GM12878 (cell line): ENCODE data around the gene CTCFL. TPM values are rescaled to one million over a fixed set of nuclear protein-coding genes. Genes with fewer than 3 reads are reported as not detected.

Experiments
- ATAC-seq: fragments of 200-7000 bp; cut with Tn5 transposase; 3 replicates; pipeline ENCODE4 v1.9.1; 2020; ENCODE audit warnings: mild to moderate bottlenecking, moderate library complexity
- BruUV-seq: library from RNA; stranded (reverse); fragments of 400-500 nt; replicated peaks from 2 replicates; lab custom pipeline; 2021; lab: Mats Ljungman, UMichigan
- CTCF ChIA-PET: fragments of 300-600 bp; sonication (Branson Sonifier 250); formaldehyde crosslinking; extraction: SDS; loops from one replicate; lab custom pipeline; 2021; ENCODE audit warnings: inconsistent platforms; lab: Yijun Ruan, JAX
- POLR2A ChIA-PET: fragments of 350-600 bp; formaldehyde crosslinking; extraction: SDS; loops from one replicate; lab custom pipeline; 2021; ENCODE audit warnings: inconsistent platforms; lab: Charles Lee
- RAD21 ChIA-PET: fragments of 300-600 bp; sonication (Branson Sonifier 250); formaldehyde crosslinking; loops from one replicate; lab custom pipeline; 2023; ENCODE audit warnings: antibody characterized with exemption; ENCODE audit not compliant: unreplicated experiment; lab: Charles Lee
- SMC1A ChIA-PET: fragments of 300-600 bp; sonication (Branson Sonifier 250); formaldehyde crosslinking; loops from one replicate; lab custom pipeline; 2023; ENCODE audit not compliant: unreplicated experiment, uncharacterized antibody; lab: Charles Lee
- DNase-seq: peaks from one replicate; pipeline ENCODE4 v3.0.0-alpha.2; 2011; ENCODE audit warnings: low read depth, low spot score
- FAIRE-seq: peaks from 3 replicates; lab custom pipeline; 2011; peaks lifted over from hg19 to GRCh38; lab: Jason Lieb, UNC
- H2AFZ ChIP-seq: 2 replicates; pipeline ENCODE4 v1.6.0; 2011; ENCODE audit warnings: low read depth, low read length, control low read depth; ENCODE audit not compliant: control insufficient read depth
- H3K27ac ChIP-seq: 2 replicates; pipeline ENCODE4 v1.5.1; 2011; ENCODE audit warnings: control low read depth; ENCODE audit not compliant: control insufficient read depth, insufficient read depth
- H3K27me3 ChIP-seq, 2 experiments: replicated peaks in 1 of 2; 2 replicates each; pipeline versions ENCODE4 v1.6.0 to v1.6.1; 2011; ENCODE audit warnings: low read length in 1 of 2; ENCODE audit not compliant: control insufficient read depth in 2 of 2, insufficient read depth in 2 of 2
- H3K36me3 ChIP-seq, 2 experiments: 2 replicates each; pipeline ENCODE4 v1.5.1; 2011; ENCODE audit warnings: low read length in 1 of 2; ENCODE audit not compliant: control insufficient read depth in 2 of 2, insufficient read depth in 2 of 2
- H3K4me1 ChIP-seq: 2 replicates; pipeline ENCODE4 v1.6.1; 2011; ENCODE audit warnings: mild to moderate bottlenecking, low read length, moderate library complexity, mixed read lengths; ENCODE audit not compliant: control insufficient read depth, insufficient read depth
- H3K4me2 ChIP-seq: 2 replicates; pipeline ENCODE4 v1.6.0; 2011; ENCODE audit warnings: control low read depth; ENCODE audit not compliant: control insufficient read depth, insufficient read depth
- H3K4me3 ChIP-seq: fragments of 200-600 bp; sonication (generic); 2 replicates; pipeline ENCODE4 v1.5.1; 2016
- H3K79me2 ChIP-seq: 2 replicates; pipeline ENCODE4 v1.6.0; 2011; ENCODE audit warnings: low read length; ENCODE audit not compliant: control insufficient read depth, insufficient read depth
- H3K9ac ChIP-seq: 2 replicates; pipeline ENCODE4 v1.8.0; 2011; ENCODE audit warnings: low read length, control low read depth, mixed read lengths; ENCODE audit not compliant: control insufficient read depth, insufficient read depth
- H3K9me3 ChIP-seq: replicated peaks from 3 replicates; pipeline ENCODE4 v1.5.1; 2011; ENCODE audit warnings: mild to moderate bottlenecking, low read length; ENCODE audit not compliant: control insufficient read depth, insufficient read depth
- H4K20me1 ChIP-seq: 2 replicates; pipeline ENCODE4 v1.6.0; 2011; ENCODE audit not compliant: control insufficient read depth, insufficient read depth
- ASH2L ChIP-seq: fragments of 300-600, 200-600 bp; sonication (generic); IDR thresholded peaks from 2 replicates; pipeline ENCODE4 v1.6.1; 2017; ENCODE audit warnings: low read depth, mild to moderate bottlenecking, borderline replicate concordance
- ATF7 ChIP-seq: fragments of 450-650 bp; IDR thresholded peaks from 2 replicates; pipeline ENCODE4 v1.6.1; 2016; ENCODE audit warnings: low read depth, mild to moderate bottlenecking
- BCL3 ChIP-seq: IDR thresholded peaks from 2 replicates; pipeline ENCODE4 v1.6.1; 2011; ENCODE audit warnings: borderline replicate concordance, low read depth, mild to moderate bottlenecking, moderate library complexity, low read length; ENCODE audit not compliant: insufficient read depth, poor library complexity, severe bottlenecking
- CHD2 ChIP-seq: IDR thresholded peaks from 2 replicates; pipeline ENCODE4 v1.6.1; 2011; ENCODE audit warnings: low read depth, low read length, improper control_type of control experiment, borderline replicate concordance
- CHD4 ChIP-seq: fragments of 200-600 bp; sonication (generic); IDR thresholded peaks from 2 replicates; pipeline ENCODE4 v1.6.1; 2016; ENCODE audit warnings: mild to moderate bottlenecking
- EZH2 ChIP-seq: IDR thresholded peaks from 2 replicates; pipeline ENCODE4 v1.6.1; 2012; ENCODE audit warnings: low read depth, mild to moderate bottlenecking, control low read depth, inconsistent platforms, low read length, borderline replicate concordance; ENCODE audit not compliant: control insufficient read depth
- IKZF1 ChIP-seq: fragments of 450-650 bp; conservative IDR thresholded peaks from 2 replicates; pipeline ENCODE4 v1.6.1; 2017; ENCODE audit warnings: antibody characterized with exemption, mild to moderate bottlenecking
- IRF3 ChIP-seq: fragments of 450-650 bp; IDR thresholded peaks from 2 replicates; pipeline ENCODE4 v1.6.1; 2014; ENCODE audit warnings: mild to moderate bottlenecking
- JUND ChIP-seq: IDR thresholded peaks from 2 replicates; pipeline ENCODE4 v1.6.1; 2012; ENCODE audit warnings: low read depth, mild to moderate bottlenecking, low read length, improper control_type of control experiment, moderate library complexity
- MAX ChIP-seq: IDR thresholded peaks from 2 replicates; pipeline ENCODE4 v1.6.1; 2012; ENCODE audit warnings: low read depth, low read length, improper control_type of control experiment
- MEF2A ChIP-seq: IDR thresholded peaks from 2 replicates; pipeline ENCODE4 v1.6.1; 2011; ENCODE audit warnings: low read depth, mild to moderate bottlenecking, low read length, moderate library complexity; ENCODE audit not compliant: insufficient read depth
- MTA3 ChIP-seq: IDR thresholded peaks from 2 replicates; pipeline ENCODE4 v1.6.1; 2012; ENCODE audit warnings: low read length, inconsistent platforms, borderline replicate concordance
- RUNX3 ChIP-seq: IDR thresholded peaks from 2 replicates; pipeline ENCODE4 v1.6.1; 2012; ENCODE audit warnings: low read length, inconsistent platforms
- SRF ChIP-seq, 2 experiments: IDR thresholded peaks; 2 replicates each; pipeline ENCODE4 v1.6.1; 2011; ENCODE audit warnings: low read depth in 2 of 2, low read length in 2 of 2, mild to moderate bottlenecking in 1 of 2, moderate library complexity in 1 of 2
- STAT3 ChIP-seq: IDR thresholded peaks from 2 replicates; pipeline ENCODE4 v1.6.1; 2011; ENCODE audit warnings: low read depth, low read length, improper control_type of control experiment
- YY1 ChIP-seq: IDR thresholded peaks from 2 replicates; pipeline ENCODE4 v1.6.1; 2011; ENCODE audit warnings: low read depth, mild to moderate bottlenecking, low read length
- ZBTB33 ChIP-seq: fragments of 450-650 bp; IDR thresholded peaks from 2 replicates; pipeline ENCODE4 v1.6.1; 2017; ENCODE audit warnings: mild to moderate bottlenecking
- ZNF217 ChIP-seq: fragments of 450-650 bp; IDR thresholded peaks from 2 replicates; pipeline ENCODE4 v1.6.1; 2017; ENCODE audit warnings: antibody characterized with exemption, mild to moderate bottlenecking
- ZNF24 ChIP-seq: fragments of 450-650 bp; IDR thresholded peaks from 2 replicates; pipeline ENCODE4 v1.6.1; 2017; ENCODE audit warnings: antibody characterized with exemption, mild to moderate bottlenecking
- ZZZ3 ChIP-seq: IDR thresholded peaks from 2 replicates; pipeline ENCODE4 v1.6.1; 2011; ENCODE audit warnings: low read depth; ENCODE audit not compliant: control insufficient read depth, insufficient read length
- WGBS: methylation state at CpG from one replicate; pipeline ENCODE4 v1.1.6; 2016; ENCODE audit warnings: low lambda C conversion rate; ENCODE audit not compliant: insufficient replicate concordance, insufficient coverage; ENCODE audit errors: missing lambda C conversion rate; 5-methylcytosine and 5-hydroxymethylcytosine counted together
- in situ Hi-C: fragments of 300-500 bp; cut with MboI; formaldehyde crosslinking; loops from 9 replicates; pipeline ENCODE4 v1.14.3; 2018; ENCODE audit warnings: mixed read lengths
- intact Hi-C: fragments of 100-400 bp; cut with micrococcal nuclease; formaldehyde crosslinking; loops from one replicate; pipeline ENCODE4 v1.14.2; 2022; ENCODE audit not compliant: unreplicated experiment
- polyA plus RNA-seq, 11 experiments: library from polyadenylated mRNA; depleted of rRNA in 4 of 11; unstranded in 6 of 11; stranded (reverse) in 5 of 11; fragments of >200 nt; fragmentation: Nextera tagmentation in 4 of 11; fragmentation: Illumina TruSeq in 1 of 11; extraction: Ambion mirVana in 4 of 11; extraction: Trizol in 1 of 11; gene quantifications; 1 replicate in 1 of 11; 2 replicates in 10 of 11; pipeline versions ENCODE4 v1.2.1 to v1.2.3, GENCODE V29; 2011 to 2016; ENCODE audit warnings: inconsistent platforms in 2 of 11, missing spikeins in 2 of 11, low read depth in 1 of 11
- total RNA-seq, 4 experiments: library from RNA; depleted of rRNA in 3 of 4; stranded (reverse); fragments of >200 nt in 3 of 4; fragmentation: Illumina TruSeq in 1 of 4; extraction: Trizol in 1 of 4; gene quantifications; 2 replicates each; pipeline versions ENCODE4 v1.2.1 to v1.2.3, GENCODE V29; 2013 to 2021

The CTCFL gene
- total and polyA plus RNA-seq, 10 of the 15 experiments (the other 5 are each of a cell fraction or from before 2014, with no cell fraction given) = 0.06 to 0.20 (median 0.11) TPM; not detected in 4

GRCh38 chr20:57532104-57532503 is 7.2 kb upstream of the CTCFL start (continued):
- no peak for TF ChIP-seq MEF2A
- no peak for TF ChIP-seq IRF3
- no peak for TF ChIP-seq ZNF24
- no peak for TF ChIP-seq RUNX3
- TF ChIP-seq EZH2 = no peak
- TF ChIP-seq JUND = no peak
- TF ChIP-seq SRF (IDR thresholded peaks at IDR 0.05; ENCODE audit: low read depth in 2 of 2, low read length in 2 of 2) = no peak
- TF ChIP-seq ZZZ3 = no peak
- no peak for TF ChIP-seq YY1
- no peak for TF ChIP-seq IKZF1
- TF ChIP-seq, all 136 proteins: peak for 0

GRCh38 chr20:57530327-57530981 is 5.5 kb upstream of the CTCFL start:
- no peak for FAIRE-seq
- H3K9me3 ChIP-seq = no peaks in the 10 kb centered on the region
- TF ChIP-seq STAT3 = no peak
- TF ChIP-seq ASH2L = no peak
- TF ChIP-seq CHD2 = no peak
- TF ChIP-seq ZBTB33 = no peak
- no peak for TF ChIP-seq CHD4
- no peak for TF ChIP-seq ZNF217
- no peak for TF ChIP-seq MAX
- no peak for TF ChIP-seq YY1
- TF ChIP-seq ATF7 = no peak
- TF ChIP-seq BCL3 = no peak
- no peak for TF ChIP-seq MTA3

More at GRCh38 chr20:57530327-57530981, 5.5 kb upstream of the CTCFL start:
- no peak overlapping the region for H3K4me3 ChIP-seq
- intact Hi-C loops = no loop called here
- in situ Hi-C loops = no loop called here
- 10% methylated on average over 4 of the region's 4 CpGs for WGBS
- H3K36me3 ChIP-seq = no peaks in the 10 kb centered on the region
- ChIA-PET RAD21 (no interaction called here), SMC1A (no interaction called here), POLR2A (no interaction called here), CTCF (interaction anchor here (1.0 kb wide), 1 partner anchor 14 kb away, joined by 3 read pairs; no protein-coding TSS in a partner anchor)
- BruUV-seq = no TSS peak
- peaks cover 0 to 2% of the 10 kb centered on the region in 2 experiments; a peak in 1 of 4 replicates for H3K27me3 ChIP-seq
- no peaks in the 10 kb centered on the region for H3K79me2 ChIP-seq
- ATAC-seq = no peak
- H3K27ac ChIP-seq = no peak overlapping the region
- H3K4me2 ChIP-seq = no peak overlapping the region
- no peak overlapping the region for H2AFZ ChIP-seq
- no peak for DNase-seq
- H3K9ac ChIP-seq = no peak overlapping the region
- no peaks in the 10 kb centered on the region for H3K4me1 ChIP-seq
- no peaks in the 10 kb centered on the region for H4K20me1 ChIP-seq
